Activated B cell treated with CpG ODN at 0.5 μM for 24 hours (primary cell): ENCODE results near the gene ABCC6. TPM values are rescaled to one million over a fixed set of nuclear protein-coding genes. Genes with fewer than 3 reads are reported as not detected.
"Not testable (repeated sequence)": the region's sequence is repeated elsewhere in the genome, so short reads cannot be mapped to it uniquely, and the experiment has no call there.

Experiments used
- ATAC-seq: fragments of 200-7000 bp; cut with Tn5 transposase; one replicate; pipeline ENCODE4 v1.10.0; 2021; ENCODE audit warnings: low read depth, mild to moderate bottlenecking, moderate library complexity
- CTCF ChIA-PET: fragments of 350-600 bp; sonication (Branson Sonifier 250); formaldehyde crosslinking; loops from one replicate; lab custom pipeline; 2021; ENCODE audit warnings: antibody characterized with exemption; lab: Charles Lee
- POLR2A ChIA-PET: fragments of 350-600 bp; sonication (Branson Sonifier 250); formaldehyde crosslinking; loops from one replicate; lab custom pipeline; 2021; ENCODE audit warnings: antibody characterized with exemption; lab: Charles Lee
- DNase-seq: peaks from one replicate; pipeline ENCODE4 v3.0.0; 2022
- H3K27ac Mint-ChIP-seq: one replicate; pipeline ENCODE4 v1.8.0; 2020; ENCODE audit warnings: mixed read lengths
- H3K27me3 Mint-ChIP-seq: one replicate; pipeline ENCODE4 v1.8.0; 2021; ENCODE audit warnings: mixed read lengths
- H3K36me3 Mint-ChIP-seq: one replicate; pipeline ENCODE4 v1.8.0; 2021; ENCODE audit warnings: low read depth, mixed read lengths
- H3K4me1 Mint-ChIP-seq: one replicate; pipeline ENCODE4 v1.8.0; 2021; ENCODE audit warnings: mixed read lengths
- H3K4me3 Mint-ChIP-seq: one replicate; pipeline ENCODE4 v1.8.0; 2020; ENCODE audit warnings: mild to moderate bottlenecking, mixed read lengths
- H3K9me3 Mint-ChIP-seq: one replicate; pipeline ENCODE4 v1.8.0; 2020; ENCODE audit warnings: mixed read lengths
- intact Hi-C: fragments of 100-400 bp; cut with micrococcal nuclease; formaldehyde crosslinking; loops from one replicate; pipeline ENCODE4 v1.15.1; 2024
- total RNA-seq: library from RNA; stranded (reverse); gene quantifications from 2 replicates; pipeline ENCODE4 v1.2.3, GENCODE V29; 2022
- TF ChIP-seq, protein P1 (sequence below): fragments of 200-600 bp; IDR thresholded peaks from one replicate; pipeline ENCODE4 v1.8.0; 2022; ENCODE audit warnings: antibody characterized with exemption, mild to moderate bottlenecking

ABCC6 gene
- total RNA-seq, 1 donor from 2014 or later: not detected

DNA sequence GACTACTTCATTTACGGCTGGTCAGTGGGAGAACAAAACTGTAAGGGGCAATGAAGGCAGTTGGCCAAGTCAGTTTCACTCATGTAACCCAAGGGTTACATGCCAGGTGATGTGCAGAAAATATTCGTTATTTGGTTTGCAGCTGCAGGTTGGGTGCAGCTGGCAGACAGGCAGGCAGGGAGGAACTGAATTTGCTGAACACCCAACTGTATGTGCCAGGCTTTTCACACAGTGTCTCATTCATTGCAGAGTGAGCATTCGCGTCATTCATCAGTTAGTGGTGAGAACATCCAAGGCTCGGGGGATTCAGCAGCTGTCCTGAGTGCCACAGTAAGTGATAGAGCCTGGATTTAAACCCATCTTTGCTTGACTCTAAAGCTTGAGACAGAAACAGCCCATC lies 59.7 kb downstream of the ABCC6 start:
- intact Hi-C loops: no loop called here
- Mint-ChIP-seq H3K27me3 (peaks cover 12% of the 10 kb centered on the region), H3K9me3 (peaks cover 7% of the 10 kb centered on the region), H3K36me3 (peaks cover 5% of the 10 kb centered on the region), H3K27ac (no peak overlapping the region), H3K4me1 (no peaks in the 10 kb centered on the region), H3K4me3 (no peak overlapping the region)
- POLR2A ChIA-PET: no interaction called here
- CTCF ChIA-PET: no interaction called here
- TF ChIP-seq, protein P1, sequence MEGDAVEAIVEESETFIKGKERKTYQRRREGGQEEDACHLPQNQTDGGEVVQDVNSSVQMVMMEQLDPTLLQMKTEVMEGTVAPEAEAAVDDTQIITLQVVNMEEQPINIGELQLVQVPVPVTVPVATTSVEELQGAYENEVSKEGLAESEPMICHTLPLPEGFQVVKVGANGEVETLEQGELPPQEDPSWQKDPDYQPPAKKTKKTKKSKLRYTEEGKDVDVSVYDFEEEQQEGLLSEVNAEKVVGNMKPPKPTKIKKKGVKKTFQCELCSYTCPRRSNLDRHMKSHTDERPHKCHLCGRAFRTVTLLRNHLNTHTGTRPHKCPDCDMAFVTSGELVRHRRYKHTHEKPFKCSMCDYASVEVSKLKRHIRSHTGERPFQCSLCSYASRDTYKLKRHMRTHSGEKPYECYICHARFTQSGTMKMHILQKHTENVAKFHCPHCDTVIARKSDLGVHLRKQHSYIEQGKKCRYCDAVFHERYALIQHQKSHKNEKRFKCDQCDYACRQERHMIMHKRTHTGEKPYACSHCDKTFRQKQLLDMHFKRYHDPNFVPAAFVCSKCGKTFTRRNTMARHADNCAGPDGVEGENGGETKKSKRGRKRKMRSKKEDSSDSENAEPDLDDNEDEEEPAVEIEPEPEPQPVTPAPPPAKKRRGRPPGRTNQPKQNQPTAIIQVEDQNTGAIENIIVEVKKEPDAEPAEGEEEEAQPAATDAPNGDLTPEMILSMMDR: no peak
- DNase-seq (no peak), ATAC-seq (no peak)

DNA sequence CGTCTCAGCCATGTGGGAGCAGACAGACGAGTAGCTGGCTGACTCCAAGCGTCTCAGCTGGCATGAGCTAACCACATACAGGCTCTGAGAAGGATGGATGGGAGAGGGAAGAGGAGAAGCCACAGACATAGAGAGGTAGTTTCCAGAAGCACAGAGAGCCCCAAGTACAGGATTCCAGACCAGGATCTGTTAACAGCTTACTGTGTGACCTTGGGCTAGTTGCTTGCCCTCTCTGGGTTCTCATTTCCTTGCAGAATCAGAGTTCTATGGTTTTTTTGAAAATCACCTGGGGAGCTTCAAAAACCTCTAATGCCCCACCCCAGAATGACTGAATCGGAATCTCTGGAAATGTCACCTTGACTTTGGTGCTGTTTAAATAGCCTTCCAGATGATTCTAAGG lies 60.2 kb downstream of the ABCC6 start:
- peaks cover 10% of the 10 kb centered on the region for H3K27me3 Mint-ChIP-seq
- no peak overlapping the region for H3K4me3 Mint-ChIP-seq
- H3K27ac Mint-ChIP-seq: no peak overlapping the region
- POLR2A ChIA-PET: no interaction called here
- H3K4me1 Mint-ChIP-seq: no peaks in the 10 kb centered on the region
- peaks cover 12% of the 10 kb centered on the region for H3K9me3 Mint-ChIP-seq
- DNase-seq (no peak), ATAC-seq (no peak)
- intact Hi-C loops: no loop called here
- TF ChIP-seq, protein P1: no peak
- CTCF ChIA-PET: no interaction called here
- H3K36me3 Mint-ChIP-seq: peaks cover 5% of the 10 kb centered on the region

DNA sequence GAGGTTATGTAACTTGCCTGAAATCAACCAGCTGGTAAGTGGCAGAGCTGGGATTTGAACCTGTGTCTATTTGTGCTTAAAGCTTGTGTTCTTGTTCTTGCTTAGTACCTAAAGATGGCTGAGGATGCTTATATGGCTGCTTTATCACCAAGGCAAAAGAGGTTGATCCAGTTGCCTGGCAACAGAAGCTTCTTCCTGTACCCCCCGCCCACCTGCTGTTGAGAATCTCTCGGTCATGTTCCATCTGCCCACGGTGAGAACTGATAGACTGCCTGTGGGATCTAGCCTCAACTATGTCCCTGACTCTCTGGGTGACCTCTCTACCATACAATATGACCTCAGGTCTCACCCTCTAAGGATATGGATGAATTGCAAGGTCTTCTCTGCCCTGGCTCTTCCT lies 60.7 kb downstream of the ABCC6 start:
- POLR2A ChIA-PET: no interaction called here
- Mint-ChIP-seq H3K36me3 (peaks cover 5% of the 10 kb centered on the region), H3K4me3 (no peak overlapping the region), H3K27ac (no peak overlapping the region), H3K9me3 (peaks cover 17% of the 10 kb centered on the region), H3K4me1 (no peaks in the 10 kb centered on the region), H3K27me3 (peaks cover 10% of the 10 kb centered on the region)
- CTCF ChIA-PET: no interaction called here
- DNase-seq: no peak
- ATAC-seq: no peak
- intact Hi-C loops: no loop called here
- TF ChIP-seq, protein P1: no peak

DNA sequence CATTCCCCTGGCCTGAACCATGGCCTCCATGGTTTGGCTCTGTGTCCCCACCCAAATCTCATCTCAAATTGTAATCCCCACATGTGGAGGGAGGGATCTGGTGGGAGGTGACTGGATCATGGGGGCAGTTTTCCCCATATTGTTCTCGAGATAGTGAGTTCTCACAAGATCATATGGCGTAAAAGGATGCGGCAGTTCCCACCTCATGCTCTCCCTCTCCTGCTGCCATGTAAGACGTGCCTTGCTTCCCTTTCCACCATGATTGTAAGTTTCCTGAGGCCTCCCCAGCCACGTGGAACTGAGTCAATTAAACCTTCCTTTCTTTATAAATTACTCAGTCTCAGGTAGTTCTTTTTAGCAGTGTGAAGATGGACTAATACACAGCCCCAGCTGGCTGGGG lies 61.5 kb downstream of the ABCC6 start:
- H3K4me3 Mint-ChIP-seq, POLR2A ChIA-PET, H3K27ac Mint-ChIP-seq, H3K36me3 Mint-ChIP-seq, DNase-seq, H3K4me1 Mint-ChIP-seq, CTCF ChIA-PET, intact Hi-C loops, ATAC-seq: not testable (repeated sequence)
- peaks cover 10% of the 10 kb centered on the region for H3K27me3 Mint-ChIP-seq
- peaks cover 20% of the 10 kb centered on the region for H3K9me3 Mint-ChIP-seq

DNA sequence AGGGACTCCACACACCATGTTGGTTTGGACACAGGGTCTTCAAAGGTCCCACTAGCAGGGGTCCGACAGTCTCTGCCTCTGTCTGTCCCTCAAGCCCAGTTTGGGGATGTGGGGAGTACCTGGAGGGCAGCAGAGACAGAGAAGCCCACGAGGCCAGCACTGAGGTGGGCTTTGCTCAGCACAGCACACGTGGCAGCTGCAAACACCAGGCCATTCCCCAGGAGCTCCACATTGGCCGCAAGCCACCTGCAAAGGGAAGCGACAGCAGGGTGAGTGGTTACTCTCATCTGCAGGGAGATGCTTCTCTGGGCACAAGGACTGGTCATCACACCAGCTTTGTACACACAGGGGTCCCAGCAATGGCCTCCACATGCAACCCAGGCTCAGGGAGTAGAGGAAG lies 62.0 kb downstream of the ABCC6 start:
- ATAC-seq (no peak), DNase-seq (no peak)
- Mint-ChIP-seq H3K27me3 (peaks cover 10% of the 10 kb centered on the region), H3K27ac (no peak overlapping the region), H3K36me3 (peaks cover 5% of the 10 kb centered on the region), H3K9me3 (peaks cover 20% of the 10 kb centered on the region), H3K4me3 (no peak overlapping the region), H3K4me1 (no peaks in the 10 kb centered on the region)
- intact Hi-C loops: no loop called here
- CTCF ChIA-PET: no interaction called here
- TF ChIP-seq, protein P1: no peak
- POLR2A ChIA-PET: no interaction called here

DNA sequence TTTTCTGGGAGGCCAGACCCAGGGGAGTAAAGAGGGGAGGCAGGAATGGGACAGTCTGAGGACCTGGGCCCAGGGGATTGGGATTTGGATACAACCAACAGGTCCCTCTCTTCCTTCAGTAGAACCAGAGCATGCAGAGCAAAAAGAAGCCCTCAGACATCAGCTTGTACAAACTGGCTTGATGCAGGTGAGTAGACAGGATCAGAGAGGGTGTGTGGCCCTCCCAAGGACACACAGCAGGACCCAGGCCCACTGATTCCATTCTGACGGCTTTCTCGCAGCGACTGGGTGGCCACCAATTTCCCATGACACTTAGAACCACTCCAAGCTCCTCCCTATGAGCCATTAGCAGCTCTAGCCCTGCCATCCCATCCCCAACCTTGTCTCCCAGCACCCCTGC lies 63.6 kb downstream of the ABCC6 start:
- TF ChIP-seq, protein P1: no peak
- peaks cover 5% of the 10 kb centered on the region for H3K36me3 Mint-ChIP-seq
- intact Hi-C loops: no loop called here
- ATAC-seq: no peak
- H3K9me3 Mint-ChIP-seq: peaks cover 20% of the 10 kb centered on the region
- no peak overlapping the region for H3K27ac Mint-ChIP-seq
- H3K4me3 Mint-ChIP-seq: no peak overlapping the region
- H3K27me3 Mint-ChIP-seq: peaks cover 10% of the 10 kb centered on the region
- POLR2A ChIA-PET: no interaction called here
- no peaks in the 10 kb centered on the region for H3K4me1 Mint-ChIP-seq
- no peak for DNase-seq
- CTCF ChIA-PET: no interaction called here
